ENCODE measurements around the gene KCTD6.

KCTD6 gene

DNA sequence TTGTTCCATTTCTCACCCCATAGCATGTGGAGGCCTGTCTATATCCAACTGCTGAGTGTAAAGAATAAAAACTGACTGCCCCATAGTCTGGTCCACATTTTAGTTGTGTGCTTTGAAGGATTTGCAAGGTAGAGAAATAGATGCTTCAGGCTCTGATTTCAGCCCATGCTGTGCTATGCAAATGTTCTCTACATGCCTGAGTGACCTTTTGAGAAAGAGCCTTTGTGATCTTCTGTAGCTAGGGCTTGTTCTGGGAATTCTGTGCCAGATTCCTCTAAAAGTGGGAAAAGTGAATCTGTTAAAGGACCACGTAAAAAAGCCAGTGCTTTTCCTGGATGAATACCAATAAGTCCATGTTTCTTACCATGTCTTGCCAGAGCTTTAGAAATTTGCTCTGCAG, 5.2 kb downstream of the KCTD6 start:
- no peak overlapping the region for H3K4me3 ChIP-seq (ENCODE audit: low read depth, low read length)
- TF ChIP-seq CTCF (IDR thresholded peaks at IDR 0.05; ENCODE audit: insufficient read depth, low read length, missing control alignments): no peak
- POLR2A ChIA-PET: no interaction called here
- DNase-seq (ENCODE audit: low read depth, low spot score): no peak
- CTCF ChIA-PET: interaction anchor here (2.1 kb wide), 1 partner anchor 9 kb away, joined by 7 read pairs; no protein-coding TSS in a partner anchor

DNA sequence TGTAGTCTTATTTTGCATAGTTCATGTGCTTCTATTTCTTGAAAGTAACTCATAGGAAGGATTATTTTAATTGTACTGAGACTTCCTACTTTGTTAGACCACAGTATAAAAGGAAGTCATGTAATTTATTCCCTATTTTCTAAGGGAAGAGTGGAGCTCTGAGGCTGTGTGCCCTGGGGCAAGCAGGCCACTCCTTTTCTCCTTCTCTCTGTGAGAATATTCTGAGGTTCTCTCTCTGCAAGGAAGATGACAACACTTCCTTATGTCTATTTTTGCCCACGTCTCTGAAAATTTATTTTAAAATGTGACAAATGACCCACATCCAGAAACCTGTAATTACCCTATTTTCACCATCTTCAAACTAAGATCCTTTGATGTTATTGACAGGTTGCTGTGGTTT, 11.0 kb downstream of the KCTD6 start:
- no peak for TF ChIP-seq CTCF (IDR thresholded peaks at IDR 0.05; ENCODE audit: insufficient read depth, low read length, missing control alignments)
- ChIA-PET CTCF (interaction anchor here (1.3 kb wide), 1 partner anchor 27 kb away, joined by 3 read pairs; no protein-coding TSS in a partner anchor), POLR2A (no interaction called here)
- no peak for DNase-seq (ENCODE audit: low read depth, low spot score)
- H3K4me3 ChIP-seq (ENCODE audit: low read depth, low read length): no peak overlapping the region

DNA sequence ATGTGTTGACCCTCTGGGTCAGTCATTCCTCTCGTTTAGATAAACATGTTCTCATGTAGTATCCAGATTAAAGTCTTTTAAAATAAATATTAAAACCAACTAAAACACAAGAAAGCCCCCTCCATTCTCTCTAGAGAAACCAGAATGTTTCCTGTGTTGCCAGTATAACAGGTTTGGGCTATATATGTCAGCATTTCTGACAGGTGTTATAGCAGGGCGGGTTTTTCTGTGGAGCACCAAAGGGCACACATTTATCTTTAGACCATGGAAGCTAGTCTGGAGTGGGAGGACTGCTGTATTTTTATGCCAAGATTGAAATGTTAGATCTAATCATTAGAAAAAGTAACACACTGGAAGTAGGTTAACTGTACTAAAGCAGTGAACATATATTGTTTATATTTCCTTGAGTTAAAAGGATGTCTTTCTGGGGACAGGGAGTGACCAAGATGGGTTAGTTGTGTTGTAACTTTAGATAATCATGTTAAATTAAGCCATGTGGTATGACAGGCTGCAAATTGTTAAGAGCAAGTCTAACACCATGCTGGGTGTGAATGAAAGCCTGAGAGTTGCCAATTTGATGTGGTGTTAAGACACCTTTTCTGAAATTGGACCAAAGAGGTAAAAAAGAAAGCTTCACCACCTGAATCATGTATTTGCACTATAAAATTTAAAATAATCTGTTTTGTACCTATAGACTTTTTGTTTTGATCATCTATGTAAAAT, 15.6 kb downstream of the KCTD6 start:
- CTCF ChIA-PET: interaction anchor here (0.6 to 2.0 kb wide), 5 partner anchors 16 to 330 kb away, joined by 3 to 8 read pairs (median 4); partner anchors contain the start of genes HTD2, KCTD6 and RPP14

GRCh38 chr3:58508437-58508836, 16.5 kb downstream of the KCTD6 start:
- CTCF ChIA-PET: interaction anchor here (0.6 to 1.3 kb wide), 3 partner anchors 17 to 187 kb away, joined by 3 to 5 read pairs (median 4); partner anchors contain the start of gene KCTD6
- no peak overlapping the region for H3K4me3 ChIP-seq (ENCODE audit: low read depth, low read length)
- POLR2A ChIA-PET: no interaction called here
- no peak for TF ChIP-seq CTCF (IDR thresholded peaks at IDR 0.05; ENCODE audit: insufficient read depth, low read length, missing control alignments)
- no peak for DNase-seq (ENCODE audit: low read depth, low spot score)

More for the DNA sequence above, 15.6 kb downstream of the KCTD6 start:
- no peak overlapping the region for H3K4me3 ChIP-seq (ENCODE audit: low read depth, low read length)
- POLR2A ChIA-PET: no interaction called here
- DNase-seq (ENCODE audit: low read depth, low spot score): no peak
- TF ChIP-seq CTCF (IDR thresholded peaks at IDR 0.05; ENCODE audit: insufficient read depth, low read length, missing control alignments): no peak

GRCh38 chr3:58514405-58514804, 22.5 kb downstream of the KCTD6 start:
- TF ChIP-seq CTCF (IDR thresholded peaks at IDR 0.05; ENCODE audit: insufficient read depth, low read length, missing control alignments): no peak
- DNase-seq (ENCODE audit: low read depth, low spot score): no peak
- POLR2A ChIA-PET: no interaction called here
- H3K4me3 ChIP-seq (ENCODE audit: low read depth, low read length): no peak overlapping the region
- CTCF ChIA-PET: interaction anchor here (1.5 to 15.5 kb wide), 3 partner anchors 10 to 22 kb away, joined by 3 to 105 read pairs (median 12); partner anchors contain the start of gene KCTD6

DNA sequence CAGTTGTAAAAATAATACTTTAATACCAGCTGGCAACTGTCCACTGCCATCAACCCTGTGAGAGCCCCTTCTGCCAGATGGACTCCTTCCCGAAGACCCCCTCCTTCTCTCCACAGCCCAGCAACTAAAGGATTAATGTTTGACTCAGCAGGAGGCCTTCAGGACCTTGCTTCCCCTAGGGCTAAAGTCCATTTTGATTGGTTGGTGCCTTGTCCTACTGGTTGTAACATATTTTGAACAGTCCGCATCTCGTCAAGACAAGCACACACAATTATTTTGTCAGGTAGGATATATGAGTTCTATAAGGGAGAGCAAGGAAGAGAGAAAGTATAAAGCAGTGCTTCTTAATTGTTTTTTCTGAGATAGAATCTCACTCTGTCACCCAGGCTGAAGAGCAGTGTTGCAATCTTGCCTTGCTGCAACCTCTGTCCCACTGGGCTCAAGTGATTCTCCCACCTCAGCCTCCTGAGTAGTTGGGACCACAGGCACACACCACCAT, 26.4 kb downstream of the KCTD6 start:
- H3K4me3 ChIP-seq (ENCODE audit: low read depth, low read length): no peak overlapping the region
- no peak for DNase-seq (ENCODE audit: low read depth, low spot score)
- no peak for TF ChIP-seq CTCF (IDR thresholded peaks at IDR 0.05; ENCODE audit: insufficient read depth, low read length, missing control alignments)
- CTCF ChIA-PET: interaction anchor here (1.0 to 15.5 kb wide), 3 partner anchors 14 to 198 kb away, joined by 3 to 105 read pairs (median 3); no protein-coding TSS in a partner anchor
- POLR2A ChIA-PET: no interaction called here
